ENCODE results near the gene FCAMR.

The FCAMR gene

DNA sequence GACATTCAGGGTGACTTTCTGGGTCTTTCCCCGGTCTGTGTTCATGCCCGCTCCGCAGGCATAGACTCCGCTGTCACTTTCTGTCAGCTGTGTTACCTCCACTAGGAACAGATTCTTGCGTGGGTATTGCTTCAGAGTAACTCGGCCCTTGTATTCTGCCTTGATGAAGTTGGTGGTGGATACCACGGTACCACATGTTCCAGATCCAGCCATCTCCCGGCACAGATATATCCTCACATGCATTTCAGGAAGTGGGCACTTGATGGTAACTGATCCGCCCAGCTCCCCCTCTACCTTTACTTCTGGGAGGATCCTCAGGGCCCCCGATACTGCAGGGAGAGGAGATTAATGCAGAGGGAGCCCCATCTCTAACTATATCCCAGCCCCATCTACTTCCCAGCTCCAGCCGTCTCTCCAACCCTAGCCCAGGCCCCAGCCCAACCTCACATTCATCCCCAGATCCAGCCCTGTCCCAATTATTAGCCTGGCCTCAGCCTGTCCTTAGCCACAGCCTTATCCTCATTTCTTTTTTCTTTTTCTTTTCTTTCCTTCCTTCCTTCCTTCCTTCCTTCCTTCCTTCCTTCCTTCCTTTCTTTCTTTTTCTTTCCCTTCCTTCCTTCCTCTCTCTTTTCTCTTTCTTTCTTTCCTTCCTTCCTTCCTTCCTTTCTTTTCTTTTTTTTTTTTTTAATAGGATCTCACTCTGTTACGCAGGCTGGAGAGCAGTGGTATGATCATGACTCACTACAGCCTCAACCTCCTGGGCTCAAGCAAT, 56.3 kb downstream of the FCAMR start:
- H3K36me3 ChIP-seq (ENCODE audit: control insufficient read depth, insufficient read depth, low read length): peaks cover 57% of the 10 kb centered on the region
- H3K27ac ChIP-seq (ENCODE audit: insufficient read depth, low read length, poor library complexity, severe bottlenecking): peak overlapping the region; percentile 15

DNA sequence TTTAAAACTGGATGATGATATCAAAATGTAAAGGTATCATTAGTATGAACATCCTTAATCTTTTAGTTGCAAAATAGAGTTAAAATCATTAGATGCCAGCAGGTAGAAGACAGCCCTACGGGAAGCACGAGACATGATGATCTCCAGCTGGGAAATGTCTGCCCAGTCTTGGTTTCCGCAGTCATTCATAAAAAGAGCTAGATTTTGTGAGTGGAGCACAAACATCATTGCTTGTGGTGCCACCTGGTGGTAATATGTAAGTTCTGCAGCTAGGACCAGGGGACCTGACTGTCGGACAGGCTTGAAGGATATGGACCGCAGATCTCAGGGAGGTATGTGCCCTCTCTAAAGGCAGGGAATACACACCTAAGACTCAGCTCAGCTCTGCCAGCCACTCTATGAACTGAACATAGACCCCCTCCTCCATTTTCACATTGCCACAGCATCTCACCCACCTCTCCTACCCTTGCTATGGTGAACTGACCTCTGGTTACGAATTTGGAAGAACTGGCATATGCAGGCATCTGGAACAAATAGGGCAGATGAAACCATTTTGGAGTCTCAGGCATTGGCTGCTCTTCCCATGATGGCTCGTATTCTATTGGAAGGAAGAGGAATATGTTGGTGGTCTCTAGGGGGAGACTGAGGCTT, 57.7 kb downstream of the FCAMR start:
- Histone ChIP-seq H3K4me1 (ENCODE audit: control insufficient read depth, insufficient read depth, low read length, poor library complexity, severe bottlenecking) (peaks cover 73% of the 10 kb centered on the region), H3K36me3 (ENCODE audit: control insufficient read depth, insufficient read depth, low read length) (peaks cover 67% of the 10 kb centered on the region), H3K4me3 (ENCODE audit: insufficient read depth, low read depth, low read length, poor library complexity, severe bottlenecking) (no peak overlapping the region), H3K27ac (ENCODE audit: insufficient read depth, low read length, poor library complexity, severe bottlenecking) (peak overlapping the region; percentile 19), H3K27me3 (replicated peaks; ENCODE audit: control insufficient read depth, insufficient read depth, low read length, poor library complexity, severe bottlenecking) (no peaks in the 10 kb centered on the region), H3K9me3 (ENCODE audit: control insufficient read depth, low read length) (no peaks in the 10 kb centered on the region)
- DNase-seq: peak; percentile 25 to 54 (median 41)

More for the DNA sequence above, 56.3 kb downstream of the FCAMR start:
- no peak overlapping the region for H3K4me3 ChIP-seq (ENCODE audit: insufficient read depth, low read depth, low read length, poor library complexity, severe bottlenecking)
- no peak for DNase-seq
- H3K4me1 ChIP-seq (ENCODE audit: control insufficient read depth, insufficient read depth, low read length, poor library complexity, severe bottlenecking): peaks cover 74% of the 10 kb centered on the region
- H3K27me3 ChIP-seq (replicated peaks; ENCODE audit: control insufficient read depth, insufficient read depth, low read length, poor library complexity, severe bottlenecking): no peaks in the 10 kb centered on the region
- no peaks in the 10 kb centered on the region for H3K9me3 ChIP-seq (ENCODE audit: control insufficient read depth, low read length)

DNA sequence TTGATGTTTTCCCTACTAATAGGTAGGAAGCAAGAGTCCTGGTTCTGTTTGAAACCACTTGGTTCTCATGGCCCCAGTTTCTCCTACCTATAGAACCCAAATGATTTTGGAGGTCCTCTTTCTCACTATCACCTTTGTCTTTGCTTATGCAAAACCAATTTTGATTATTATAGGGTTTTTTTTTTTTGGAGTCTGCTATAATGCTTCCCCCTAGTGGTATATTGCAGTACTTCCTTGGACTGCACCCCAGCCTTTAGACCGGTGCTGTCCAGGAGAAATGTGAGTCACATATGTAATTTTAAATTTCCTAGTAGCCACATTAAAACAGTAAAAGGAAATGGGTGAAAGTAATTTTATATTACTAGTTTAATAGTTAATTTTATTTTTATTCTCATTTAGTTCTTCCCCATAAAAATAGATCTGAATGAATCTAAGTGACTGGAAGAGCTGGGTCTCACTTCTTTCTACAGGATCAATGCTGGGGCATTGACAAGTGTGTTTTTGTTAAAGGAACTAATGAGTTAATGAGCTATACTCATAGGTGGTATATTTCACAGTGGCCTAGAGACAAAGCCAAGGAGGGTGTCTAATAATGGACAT, 59.1 kb downstream of the FCAMR start:
- H3K9me3 ChIP-seq (ENCODE audit: control insufficient read depth, low read length): no peaks in the 10 kb centered on the region
- no peaks in the 10 kb centered on the region for H3K27me3 ChIP-seq (replicated peaks; ENCODE audit: control insufficient read depth, insufficient read depth, low read length, poor library complexity, severe bottlenecking)
- H3K4me1 ChIP-seq (ENCODE audit: control insufficient read depth, insufficient read depth, low read length, poor library complexity, severe bottlenecking): peaks cover 71% of the 10 kb centered on the region
- H3K27ac ChIP-seq (ENCODE audit: insufficient read depth, low read length, poor library complexity, severe bottlenecking): no peak overlapping the region
- DNase-seq: no peak
- no peak overlapping the region for H3K4me3 ChIP-seq (ENCODE audit: insufficient read depth, low read depth, low read length, poor library complexity, severe bottlenecking)
- peaks cover 64% of the 10 kb centered on the region for H3K36me3 ChIP-seq (ENCODE audit: control insufficient read depth, insufficient read depth, low read length)

DNA sequence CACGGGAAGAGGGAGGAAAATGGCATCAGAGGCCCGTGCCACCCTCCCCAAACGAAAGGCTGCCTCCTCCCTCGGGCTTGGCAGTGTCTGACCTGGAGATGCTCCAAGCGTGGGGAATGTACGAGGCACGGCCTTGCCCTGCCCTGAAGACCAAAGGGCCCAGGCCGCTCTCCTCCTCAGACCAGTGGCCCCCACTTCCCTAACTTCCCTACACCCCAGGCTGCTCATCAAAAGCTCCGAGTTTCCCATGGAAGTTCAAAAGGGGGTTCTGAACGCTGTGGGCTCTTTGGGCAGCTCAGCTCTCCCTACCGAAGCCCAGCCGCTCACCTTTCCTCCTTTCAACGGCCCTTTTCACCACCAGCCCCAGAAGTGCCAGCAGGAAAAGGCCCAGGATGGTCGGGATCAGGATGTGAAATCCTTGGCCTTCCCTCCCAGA, 60.4 kb downstream of the FCAMR start:
- no peaks in the 10 kb centered on the region for H3K9me3 ChIP-seq (ENCODE audit: control insufficient read depth, low read length)
- H3K4me3 ChIP-seq (ENCODE audit: insufficient read depth, low read depth, low read length, poor library complexity, severe bottlenecking): peak overlapping the region; percentile 47
- H3K4me1 ChIP-seq (ENCODE audit: control insufficient read depth, insufficient read depth, low read length, poor library complexity, severe bottlenecking): peaks cover 71% of the 10 kb centered on the region
- H3K36me3 ChIP-seq (ENCODE audit: control insufficient read depth, insufficient read depth, low read length): peaks cover 60% of the 10 kb centered on the region
- no peaks in the 10 kb centered on the region for H3K27me3 ChIP-seq (replicated peaks; ENCODE audit: control insufficient read depth, insufficient read depth, low read length, poor library complexity, severe bottlenecking)
- no peak for DNase-seq
- H3K27ac ChIP-seq (ENCODE audit: insufficient read depth, low read length, poor library complexity, severe bottlenecking): no peak overlapping the region

DNA sequence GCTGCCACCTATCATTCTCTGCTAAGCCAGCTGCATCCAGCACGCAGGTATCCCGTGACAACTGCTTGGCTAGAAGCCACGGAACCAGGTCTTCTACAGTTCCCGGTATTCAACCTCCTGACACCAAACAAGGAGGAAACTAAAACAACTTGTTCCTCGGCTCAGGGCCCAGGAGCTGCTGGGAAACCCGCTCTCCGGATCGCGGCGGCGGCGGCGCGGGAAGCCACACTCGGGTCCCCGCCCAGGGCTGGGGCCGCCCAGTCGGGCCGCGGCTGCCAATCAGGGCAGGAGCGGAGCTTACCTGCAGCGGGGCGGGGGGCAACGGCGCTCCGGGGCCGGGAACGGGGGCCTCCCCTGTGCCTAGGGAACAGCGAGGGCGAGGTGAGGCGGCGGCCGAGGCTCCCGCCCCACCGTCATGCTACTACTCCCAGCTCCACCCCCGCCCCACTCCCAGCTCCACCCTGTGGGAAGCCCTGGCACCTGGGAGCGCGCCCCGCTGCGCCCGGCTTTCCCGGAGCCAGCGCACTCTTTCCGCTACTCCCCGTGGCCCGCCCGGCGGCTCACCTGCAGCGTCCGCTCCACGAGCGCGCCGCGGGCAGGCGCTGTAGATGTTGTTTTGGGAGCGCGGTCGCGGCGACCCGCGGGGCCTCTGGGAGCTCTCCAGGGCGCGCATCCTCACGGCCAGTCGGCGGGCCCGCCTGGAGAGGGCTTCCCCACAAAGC, 60.9 kb downstream of the FCAMR start:
- peak; percentile 24 to 38 (median 36) for DNase-seq
- Histone ChIP-seq H3K27me3 (replicated peaks; ENCODE audit: control insufficient read depth, insufficient read depth, low read length, poor library complexity, severe bottlenecking) (no peaks in the 10 kb centered on the region), H3K27ac (ENCODE audit: insufficient read depth, low read length, poor library complexity, severe bottlenecking) (peak overlapping the region; percentile 49), H3K4me1 (ENCODE audit: control insufficient read depth, insufficient read depth, low read length, poor library complexity, severe bottlenecking) (peaks cover 68% of the 10 kb centered on the region), H3K9me3 (ENCODE audit: control insufficient read depth, low read length) (no peaks in the 10 kb centered on the region), H3K4me3 (ENCODE audit: insufficient read depth, low read depth, low read length, poor library complexity, severe bottlenecking) (peak overlapping the region; percentile 47), H3K36me3 (ENCODE audit: control insufficient read depth, insufficient read depth, low read length) (peaks cover 62% of the 10 kb centered on the region)

DNA sequence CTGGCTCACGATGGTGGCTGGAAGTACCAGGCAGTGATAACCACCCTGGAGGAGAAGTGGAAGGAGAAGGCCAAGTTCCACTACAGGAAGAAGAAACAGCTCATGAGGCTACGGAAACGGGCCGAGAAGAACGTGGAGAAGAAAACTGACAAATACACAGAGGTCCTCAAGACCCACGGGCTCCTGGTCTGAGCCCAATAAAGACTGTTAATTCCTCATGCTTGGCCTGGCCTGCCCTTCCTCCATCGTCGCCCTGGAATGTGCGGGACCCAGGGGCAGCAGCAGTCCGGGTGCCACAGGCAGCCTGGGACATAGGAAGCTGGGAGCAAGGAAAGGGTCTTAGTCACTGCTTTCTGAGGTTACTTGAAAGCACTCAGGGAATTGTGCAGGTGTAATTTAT, 62.2 kb downstream of the FCAMR start:
- peaks cover 67% of the 10 kb centered on the region for H3K4me1 ChIP-seq (ENCODE audit: control insufficient read depth, insufficient read depth, low read length, poor library complexity, severe bottlenecking)
- H3K36me3 ChIP-seq (ENCODE audit: control insufficient read depth, insufficient read depth, low read length): peaks cover 65% of the 10 kb centered on the region
- no peaks in the 10 kb centered on the region for H3K27me3 ChIP-seq (replicated peaks; ENCODE audit: control insufficient read depth, insufficient read depth, low read length, poor library complexity, severe bottlenecking)
- no peaks in the 10 kb centered on the region for H3K9me3 ChIP-seq (ENCODE audit: control insufficient read depth, low read length)
- DNase-seq: no peak
- H3K27ac ChIP-seq (ENCODE audit: insufficient read depth, low read length, poor library complexity, severe bottlenecking): no peak overlapping the region
- no peak overlapping the region for H3K4me3 ChIP-seq (ENCODE audit: insufficient read depth, low read depth, low read length, poor library complexity, severe bottlenecking)

All from effector memory CD4-positive, alpha-beta T cell (primary cell).